ENCODE results near the gene SLC13A4.
"Not testable (repeated sequence)": the region's sequence is repeated elsewhere in the genome, so short reads cannot be mapped to it uniquely, and the experiment has no call there.

Gene SLC13A4

DNA sequence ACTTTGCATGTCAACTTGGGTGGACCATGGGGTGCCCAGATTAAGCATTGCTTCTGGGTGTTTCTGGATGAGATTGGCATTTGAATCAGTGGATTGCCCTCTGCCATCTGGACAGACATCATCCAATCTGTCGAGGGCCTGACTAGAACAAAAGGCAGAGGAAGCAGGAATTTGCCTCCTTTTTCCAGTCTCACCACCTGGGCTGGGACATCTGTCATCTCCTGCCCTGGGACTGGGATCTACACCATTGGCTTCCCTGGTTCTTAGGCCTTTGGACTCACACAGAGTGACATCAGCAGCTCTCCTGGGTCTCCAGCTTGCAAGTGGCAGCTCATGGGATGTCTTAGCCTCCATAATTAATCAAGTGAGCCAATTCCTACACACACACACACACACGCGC, 10.3 kb downstream of the SLC13A4 start:
- no peak for DNase-seq

DNA sequence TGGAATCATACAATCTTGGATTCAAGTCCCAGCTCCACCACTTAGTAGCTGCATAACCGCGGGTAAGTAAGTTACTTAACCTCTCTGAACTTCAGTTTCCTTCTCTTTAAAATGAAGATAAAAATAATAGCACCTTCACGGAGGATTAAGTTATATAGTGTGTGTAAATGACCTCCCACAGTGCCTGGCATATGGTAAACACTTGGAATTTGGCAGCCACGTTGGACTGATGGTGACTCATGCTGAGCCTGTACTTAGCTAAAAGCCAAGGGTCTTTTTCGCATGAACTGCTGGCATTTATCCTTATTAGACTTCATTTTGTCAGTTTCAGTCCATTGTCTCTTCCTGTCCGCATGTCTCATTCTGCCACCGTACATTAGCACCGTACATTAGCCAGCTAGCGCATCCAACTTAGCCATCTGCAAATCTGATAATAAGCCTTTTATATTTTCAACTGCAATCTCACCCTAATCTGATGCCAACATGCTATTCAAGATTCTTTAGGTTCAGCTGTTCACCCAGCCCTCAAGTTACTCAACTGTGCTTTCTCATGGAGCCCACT, 11.2 kb downstream of the SLC13A4 start:
- no peak for DNase-seq

DNA sequence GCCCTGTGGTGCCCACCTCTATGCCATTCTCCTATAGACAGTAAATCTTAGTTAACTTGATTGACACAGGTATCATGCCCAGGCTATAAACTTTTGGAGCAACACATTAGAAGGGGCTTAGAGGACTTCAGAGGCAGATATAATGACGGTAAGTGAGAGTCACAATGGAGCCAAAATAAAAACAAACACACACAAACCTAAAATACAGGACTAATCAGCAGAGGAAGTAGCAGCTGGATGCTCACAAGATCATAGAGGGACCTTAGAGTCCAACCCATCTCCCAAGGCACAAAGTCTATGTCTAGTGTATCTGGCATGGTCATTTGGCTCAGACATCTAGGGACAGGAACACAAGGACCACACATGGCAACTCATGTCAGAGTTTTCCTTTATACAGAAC, 12.3 kb downstream of the SLC13A4 start:
- DNase-seq: no peak

DNA sequence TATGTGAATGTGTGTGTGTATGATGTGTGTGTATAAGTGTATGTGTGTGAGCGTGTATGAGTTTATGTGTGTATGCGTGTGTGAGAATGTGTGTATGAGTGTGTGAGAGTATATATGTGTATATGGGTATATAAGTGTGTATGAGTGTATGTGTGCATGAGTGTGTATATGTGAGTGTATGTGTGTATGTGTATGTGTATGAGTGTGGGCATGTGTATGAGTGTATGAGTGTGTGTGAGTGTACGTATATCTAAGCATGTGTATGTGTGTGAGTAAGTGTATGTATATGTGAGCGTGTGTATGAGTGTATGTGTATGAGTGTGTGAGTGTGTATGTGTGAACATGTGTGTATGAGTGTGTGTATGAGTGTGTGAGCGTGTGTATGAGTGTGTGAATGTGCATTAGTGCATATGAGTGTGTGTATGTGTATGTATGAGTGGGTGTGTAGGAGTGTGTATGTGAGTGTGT, 12.9 kb downstream of the SLC13A4 start:
- no peak for DNase-seq

DNA sequence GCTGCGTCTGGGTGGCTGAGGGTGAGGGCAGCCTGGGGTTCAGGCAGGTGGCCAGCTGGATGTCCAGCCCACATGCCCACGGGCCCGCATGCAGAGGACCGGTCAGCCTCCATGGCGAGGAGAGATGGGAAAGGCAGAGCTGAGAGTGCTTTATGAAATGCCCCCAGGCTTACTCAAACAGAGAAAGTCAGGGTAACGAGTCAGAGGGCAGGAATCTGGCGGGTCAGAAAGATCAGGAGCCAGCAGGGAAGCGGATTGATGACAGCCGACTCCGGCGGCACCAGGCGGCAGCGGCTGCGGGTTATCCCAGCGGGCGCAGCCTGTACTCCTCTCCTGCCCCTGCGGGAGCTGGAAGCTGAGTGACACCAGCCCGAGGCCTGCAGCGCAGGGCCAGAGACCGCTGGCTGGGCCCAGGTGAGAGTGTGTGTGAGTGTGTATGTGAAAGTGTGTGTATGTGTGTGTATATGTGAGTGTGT, 13.4 kb downstream of the SLC13A4 start:
- DNase-seq: no peak

DNA sequence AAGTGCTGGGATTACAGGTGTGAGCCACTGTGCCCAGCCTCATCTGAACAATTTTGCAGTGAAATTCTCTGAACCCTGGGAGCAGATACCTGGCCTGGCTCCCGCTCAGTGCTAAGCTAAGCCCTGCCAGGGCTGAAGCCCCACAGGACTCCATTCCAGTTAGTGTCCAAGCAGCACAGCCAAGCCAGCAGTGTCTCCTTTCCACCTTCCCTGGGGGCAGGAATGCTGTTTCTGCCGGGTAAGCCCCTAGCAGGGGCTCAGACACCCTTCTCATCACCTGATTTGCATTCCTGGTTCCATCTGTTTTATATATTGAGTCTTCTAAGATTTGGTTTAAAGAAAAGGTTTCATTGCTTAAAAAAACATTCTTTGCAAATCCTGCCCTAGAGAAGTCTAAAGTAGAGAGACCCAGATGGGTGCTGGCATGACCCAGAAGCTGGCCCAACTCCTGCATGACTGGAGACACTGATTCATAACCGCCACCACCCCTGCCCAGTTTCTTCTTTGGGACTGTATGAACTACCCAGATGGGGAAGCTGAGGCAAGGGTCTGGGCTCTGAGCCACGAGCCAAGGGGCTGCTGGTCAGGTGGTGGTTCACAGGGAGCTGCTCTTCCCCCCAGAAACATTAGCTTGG, 14.0 kb downstream of the SLC13A4 start:
- no peak for DNase-seq

DNA sequence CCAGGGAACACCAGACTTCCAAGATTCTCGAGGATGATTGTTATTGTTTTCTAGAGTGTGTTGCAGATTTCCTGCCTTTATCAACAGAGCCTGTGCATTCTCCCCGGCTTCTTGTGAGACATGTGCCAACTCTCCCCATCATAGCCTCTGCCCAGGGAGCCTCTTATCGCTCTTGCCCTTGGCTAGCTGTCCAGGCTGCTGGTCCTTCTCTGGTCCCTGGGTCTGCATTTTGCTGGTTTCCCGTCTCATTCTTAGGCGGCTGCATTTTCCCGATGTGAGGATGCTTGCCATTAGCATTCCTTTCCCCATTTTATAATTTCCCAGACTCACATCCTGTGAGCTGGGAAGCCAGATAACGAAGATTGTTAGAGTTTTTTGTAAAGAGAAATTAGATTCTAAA, 15.2 kb downstream of the SLC13A4 start:
- no peak for DNase-seq

DNA sequence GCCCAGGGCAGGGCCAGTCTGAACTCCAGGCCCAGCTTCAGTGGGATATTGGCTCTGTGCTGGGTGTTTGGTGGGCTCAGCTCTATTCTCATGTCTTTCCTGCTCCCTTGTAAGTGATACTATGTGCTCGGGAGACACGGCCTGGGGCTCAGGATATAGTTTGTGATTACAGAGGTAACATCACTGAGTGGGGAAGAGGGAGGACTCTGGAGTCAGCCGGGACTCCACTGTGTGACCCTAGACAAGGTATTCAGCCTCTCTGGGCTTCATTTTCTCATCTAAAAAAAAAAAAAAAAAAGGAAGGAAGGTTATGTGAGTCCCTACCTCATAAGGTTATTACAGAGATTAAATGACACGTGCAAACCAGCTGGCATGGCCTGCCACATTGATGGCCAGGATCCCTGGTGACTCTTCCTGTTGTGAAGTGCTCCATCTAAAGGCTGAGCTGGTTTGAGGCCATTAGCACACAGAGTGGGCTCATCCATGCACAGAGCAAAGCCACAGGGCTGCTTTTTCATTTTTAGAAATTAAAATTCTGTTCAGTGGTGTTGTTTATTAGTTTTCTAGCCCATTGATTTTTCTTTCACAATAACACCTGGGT, 15.7 kb downstream of the SLC13A4 start:
- DNase-seq: no peak

DNA sequence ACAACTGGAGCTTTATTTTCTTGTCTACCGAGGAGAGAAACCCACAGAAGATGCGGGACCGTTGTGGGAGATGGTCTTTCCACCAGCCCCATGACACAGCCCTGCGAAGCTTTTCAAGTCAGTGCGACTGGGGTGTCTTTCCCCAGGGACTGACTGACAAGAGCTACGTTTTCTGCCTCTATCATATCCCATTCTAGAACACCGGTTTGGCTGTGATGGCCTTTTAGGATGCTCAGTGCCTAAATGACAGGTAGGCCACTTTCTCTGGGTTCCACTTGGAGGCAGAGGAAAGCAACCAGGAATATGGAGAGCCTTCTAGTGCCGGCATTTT, 16.9 kb downstream of the SLC13A4 start:
- no peak for DNase-seq

DNA sequence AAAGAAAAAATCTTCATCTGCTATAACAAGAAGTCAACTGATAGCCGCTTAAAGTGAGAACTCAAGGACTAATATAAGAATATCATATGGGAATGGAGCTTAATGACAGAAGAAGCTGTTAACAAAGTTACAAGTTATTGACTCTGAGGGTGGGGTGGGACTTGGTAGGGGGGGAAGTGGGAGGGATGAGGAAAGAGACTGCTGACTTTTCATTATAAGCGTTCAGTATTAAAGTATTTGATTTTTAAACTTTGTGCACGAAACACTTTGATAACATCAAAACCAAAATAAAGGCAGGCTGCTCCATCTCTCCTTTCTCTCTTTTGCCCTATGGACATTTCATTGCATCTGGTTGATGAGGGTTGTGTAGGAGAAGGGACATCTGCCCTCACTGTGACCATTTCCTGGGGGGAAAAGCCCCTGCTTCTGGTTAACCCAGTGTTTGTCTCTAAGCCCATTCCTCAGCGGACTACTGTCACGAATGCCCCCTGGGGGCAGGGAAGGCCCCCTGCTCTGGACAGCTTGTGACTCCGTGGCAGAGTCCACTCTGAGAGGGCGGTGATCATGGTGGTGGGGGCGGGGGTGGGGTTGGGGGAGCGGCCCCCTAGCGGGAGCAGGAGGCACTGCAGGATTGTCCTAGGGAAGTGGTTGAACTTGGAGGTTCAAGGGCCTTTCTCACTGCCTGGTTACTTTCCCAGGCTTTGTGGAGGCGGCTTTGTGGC, 17.4 kb downstream of the SLC13A4 start:
- DNase-seq: peak; percentile 20 to 27

DNA sequence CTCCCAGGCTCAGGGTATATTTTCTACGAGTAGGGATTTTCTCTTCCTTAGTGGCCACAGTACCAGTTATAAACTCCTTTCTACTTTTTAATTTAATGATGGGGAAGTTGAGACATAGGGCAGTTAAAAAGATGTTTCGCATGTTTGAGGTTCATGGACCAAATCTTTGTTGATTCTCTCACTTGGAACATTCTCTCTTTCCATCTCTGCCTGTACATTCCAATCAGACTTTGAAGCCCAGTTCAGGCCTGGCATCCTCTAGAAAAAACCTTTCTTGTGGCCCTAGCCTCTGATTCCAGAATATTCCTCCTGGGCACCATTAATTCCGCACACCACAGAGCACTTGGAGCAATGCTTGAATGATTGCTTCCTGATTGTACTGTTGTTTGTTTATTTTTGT, 18.5 kb downstream of the SLC13A4 start:
- no peak for DNase-seq

DNA sequence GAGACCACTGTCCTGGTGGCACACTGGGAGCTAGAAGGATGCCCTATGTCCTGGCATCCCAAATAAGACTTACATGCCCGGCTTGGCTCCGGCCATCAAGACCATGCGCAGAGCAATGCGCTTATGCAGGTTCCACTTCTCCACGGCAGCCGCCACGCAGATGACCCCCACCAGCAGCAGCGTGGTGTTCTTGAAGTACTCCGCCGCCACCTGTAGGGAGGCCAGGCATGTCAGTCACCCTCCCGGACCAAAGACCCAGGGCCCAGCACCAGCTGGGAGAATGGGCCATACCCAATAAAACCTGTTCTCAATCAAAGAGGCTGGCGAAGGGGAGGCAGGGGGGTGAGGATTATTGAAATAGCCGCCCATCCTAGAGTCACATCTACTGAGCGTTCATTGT, 19.9 kb downstream of the SLC13A4 start:
- no peak for DNase-seq

DNA sequence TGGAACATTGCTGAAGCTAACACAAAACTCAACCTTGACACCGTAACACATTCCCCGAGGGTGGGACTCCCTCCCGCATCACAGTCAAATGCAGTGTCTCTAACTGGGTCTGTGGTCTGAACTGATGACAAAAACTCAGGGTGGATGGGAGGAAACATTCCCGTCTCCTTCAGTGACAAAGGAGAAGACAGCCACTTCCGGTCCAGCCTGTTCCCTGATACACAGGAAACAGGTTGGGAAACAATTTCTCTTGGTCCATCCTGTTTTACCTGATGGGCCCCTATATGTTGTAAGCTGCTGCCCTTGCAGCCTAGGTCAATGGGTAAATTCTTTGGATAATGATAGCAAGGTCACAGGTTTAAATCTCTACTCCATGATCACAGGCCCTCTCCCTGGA, 20.4 kb downstream of the SLC13A4 start:
- no peak for DNase-seq

DNA sequence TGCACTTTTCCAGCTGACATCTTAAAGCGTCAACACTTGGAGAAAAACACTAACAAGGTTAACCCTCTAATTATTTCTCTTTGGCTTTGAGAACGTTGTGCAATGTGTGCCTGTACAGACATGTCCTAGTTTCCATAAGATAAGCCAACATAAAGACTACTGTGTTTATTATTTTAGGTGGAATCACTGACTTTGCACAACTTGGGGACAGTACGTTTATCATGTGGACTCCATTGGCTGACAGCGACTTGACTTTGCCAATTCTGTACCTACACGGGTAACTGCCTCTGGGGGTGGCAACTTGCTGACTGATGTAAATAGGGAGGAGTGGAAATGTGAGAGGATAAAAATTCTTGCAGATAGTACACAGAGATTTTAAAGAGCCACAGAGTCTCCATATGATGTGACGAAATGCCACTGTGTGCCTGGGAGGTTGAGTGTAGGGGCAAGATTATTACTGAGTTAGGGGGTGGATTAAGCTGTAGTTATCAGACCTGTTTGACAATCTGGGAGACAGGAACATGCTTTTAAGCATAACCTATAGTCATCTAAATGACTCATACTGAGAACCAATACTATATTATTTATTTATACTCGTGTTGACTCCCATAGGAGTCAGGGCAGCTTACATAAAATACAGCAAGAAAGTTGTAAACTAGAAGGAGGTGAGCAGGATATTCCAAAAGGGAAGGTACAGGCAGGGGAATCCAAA, 21.0 kb downstream of the SLC13A4 start:
- DNase-seq: no peak

DNA sequence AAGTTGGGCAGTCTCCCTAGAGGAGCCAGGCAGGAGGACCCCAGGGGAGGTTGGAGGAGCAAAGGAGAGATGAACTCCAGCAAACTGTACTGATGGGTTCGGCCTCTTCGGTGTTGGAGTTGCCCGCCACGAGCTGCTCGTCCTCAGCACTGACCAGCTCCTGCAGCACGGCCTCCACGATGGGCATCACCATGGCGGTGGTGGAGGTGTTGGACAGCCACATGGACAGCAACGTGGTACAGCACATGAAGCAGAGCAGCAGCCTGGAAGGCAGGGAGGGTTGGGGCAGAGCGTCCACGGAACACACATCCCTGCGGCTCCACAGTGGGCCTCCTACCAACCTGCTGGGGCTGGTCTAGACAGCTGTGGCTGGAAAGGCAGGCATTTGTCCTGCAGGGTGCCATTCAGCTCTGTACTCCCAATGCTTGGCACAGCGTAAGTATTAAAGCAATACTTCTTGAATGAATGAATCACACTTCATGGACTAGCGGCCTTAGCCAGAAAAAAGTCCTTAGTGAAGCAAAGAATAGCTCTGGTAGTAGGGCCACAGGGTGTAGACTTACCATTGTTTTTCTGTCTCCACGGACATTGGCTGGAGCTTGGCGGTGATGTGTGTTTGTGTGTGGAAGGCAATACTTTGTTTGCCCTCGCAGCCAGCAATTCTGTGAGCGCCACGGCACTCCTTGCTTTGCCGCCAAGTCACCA, 21.8 kb downstream of the SLC13A4 start:
- no peak for DNase-seq

DNA sequence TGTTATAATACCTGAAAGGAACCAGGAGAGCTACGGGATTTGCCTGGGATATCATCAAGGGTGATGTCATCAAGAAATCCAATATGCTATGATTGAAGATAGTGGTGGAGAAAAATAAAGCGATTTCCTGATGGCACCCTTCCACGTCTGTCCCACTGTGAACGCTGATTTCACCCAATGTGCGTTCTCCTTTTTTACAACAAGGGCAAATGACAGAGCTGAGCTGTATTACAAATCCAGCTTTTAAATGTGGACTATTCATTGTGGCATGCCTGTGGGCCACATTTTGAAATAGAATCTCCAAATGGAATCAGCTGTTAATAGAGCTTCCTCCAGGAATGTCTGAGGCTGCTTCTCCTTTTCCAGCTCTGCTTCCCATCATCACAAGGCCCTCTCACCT, 23.3 kb downstream of the SLC13A4 start:
- no peak for DNase-seq

DNA sequence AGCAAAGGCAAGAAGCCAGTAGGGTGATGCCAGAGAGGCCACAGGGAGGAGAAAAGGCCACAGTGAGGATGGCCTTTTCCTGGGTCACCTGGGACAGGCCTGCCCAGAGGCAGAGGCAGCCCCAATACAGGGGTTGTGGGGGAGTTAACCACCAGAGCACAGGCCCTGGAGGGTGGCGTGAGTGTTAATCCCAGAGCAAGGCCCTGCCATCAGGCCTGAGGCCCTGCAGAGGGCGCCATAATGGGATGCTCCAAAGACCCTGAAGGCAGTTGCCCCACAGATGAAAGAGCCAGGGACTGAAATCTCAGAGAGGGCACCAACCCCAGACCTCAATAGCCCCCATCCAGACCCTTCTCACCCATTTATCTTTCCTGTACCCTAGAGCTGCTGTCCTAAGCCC, 23.9 kb downstream of the SLC13A4 start:
- DNase-seq: no peak

DNA sequence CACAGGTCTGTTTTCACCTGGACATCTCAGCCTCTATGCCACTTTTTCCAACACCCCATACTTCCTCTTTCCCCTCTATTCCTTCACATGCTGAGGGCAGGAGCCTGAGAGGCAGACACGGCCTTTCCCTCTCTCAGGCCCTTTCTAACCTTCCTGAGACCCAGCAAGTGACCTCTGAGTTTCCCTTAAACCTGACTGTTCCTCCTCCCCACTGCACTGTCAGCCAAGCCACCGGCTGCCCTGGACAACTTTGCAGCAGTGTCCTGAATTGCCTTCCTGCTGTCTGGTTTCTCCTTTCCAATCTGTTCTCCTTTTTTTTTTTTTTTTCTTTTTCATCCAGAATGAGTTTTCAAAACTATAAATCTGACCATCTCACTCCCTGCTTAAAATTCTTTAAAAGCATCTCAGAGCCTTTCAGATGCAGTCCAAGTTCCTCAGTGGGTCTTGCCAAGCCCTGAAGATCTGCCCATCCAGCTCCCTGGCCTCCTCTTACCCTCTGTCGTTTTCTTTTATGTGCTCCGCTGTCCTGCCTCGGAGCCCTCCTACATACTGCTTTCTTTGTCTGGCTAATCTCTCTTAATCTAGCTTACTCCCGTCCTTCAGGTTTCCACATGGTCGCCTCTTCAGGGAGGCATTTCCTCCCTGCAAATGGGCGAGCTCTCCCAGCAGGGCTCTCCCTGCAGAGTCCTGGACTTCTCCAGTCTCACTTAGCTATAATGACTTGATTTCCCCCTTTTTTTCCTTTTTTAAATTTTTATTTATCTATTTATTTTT, 30.5 kb downstream of the SLC13A4 start:
- DNase-seq: no peak

DNA sequence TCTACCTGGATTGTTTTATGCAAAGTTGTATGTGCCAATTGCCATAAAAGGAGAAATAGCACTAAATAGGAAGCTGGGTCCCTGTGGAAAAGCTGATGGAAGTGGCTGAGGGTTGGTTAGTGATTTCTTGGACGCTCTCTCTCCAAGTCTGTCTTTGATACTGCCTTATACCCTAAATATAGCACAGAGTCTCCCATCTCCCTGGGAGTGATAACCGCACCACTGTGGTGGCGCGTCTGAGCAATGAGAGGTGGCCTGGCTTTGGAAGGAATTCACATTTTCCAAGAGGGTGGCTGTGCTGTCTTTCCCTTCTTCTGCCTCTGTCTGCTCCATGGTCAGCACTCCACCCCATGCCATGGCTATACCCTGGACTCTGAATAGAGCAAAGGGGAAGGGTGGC, 34.4 kb downstream of the SLC13A4 start:
- no peak for DNase-seq

DNA sequence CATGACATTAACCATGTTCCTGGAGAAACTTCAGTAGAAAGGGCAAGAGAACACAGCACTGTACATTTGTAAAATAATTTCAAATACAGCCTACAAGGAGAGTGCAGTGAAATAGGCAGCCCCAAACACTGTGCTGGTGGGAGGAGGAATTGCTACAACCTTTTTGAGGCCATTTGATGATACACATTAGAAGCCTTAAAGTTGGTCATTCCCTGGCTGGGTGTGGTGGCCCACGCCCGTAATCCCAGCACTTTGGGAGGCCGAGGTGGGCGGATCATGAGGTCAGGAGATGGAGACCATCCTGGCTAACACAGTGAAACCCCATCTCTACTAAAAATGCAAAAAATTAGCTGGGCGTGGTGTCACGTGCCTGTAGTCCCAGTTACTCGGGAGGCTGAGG, 35.4 kb downstream of the SLC13A4 start:
- not testable (repeated sequence) for DNase-seq

DNA sequence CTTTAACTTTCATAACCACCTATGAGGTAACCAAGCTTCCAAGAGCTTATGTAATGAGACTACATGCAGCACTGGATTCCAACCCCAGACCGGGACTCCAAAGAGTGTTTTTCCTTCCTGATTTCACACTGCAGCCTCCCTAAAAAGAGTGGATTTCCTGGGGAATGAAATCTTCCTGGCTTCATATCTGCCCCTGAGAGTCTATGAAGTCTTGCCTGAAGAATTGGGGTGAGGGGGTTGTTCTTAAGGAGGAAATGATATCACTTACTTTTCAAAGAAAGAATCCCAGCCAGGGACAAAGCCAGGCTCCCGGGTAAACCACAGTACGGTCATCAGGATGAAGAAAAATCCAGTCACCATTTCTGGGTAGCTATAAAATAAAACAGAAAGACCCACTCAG, 35.9 kb downstream of the SLC13A4 start:
- DNase-seq: no peak

DNA sequence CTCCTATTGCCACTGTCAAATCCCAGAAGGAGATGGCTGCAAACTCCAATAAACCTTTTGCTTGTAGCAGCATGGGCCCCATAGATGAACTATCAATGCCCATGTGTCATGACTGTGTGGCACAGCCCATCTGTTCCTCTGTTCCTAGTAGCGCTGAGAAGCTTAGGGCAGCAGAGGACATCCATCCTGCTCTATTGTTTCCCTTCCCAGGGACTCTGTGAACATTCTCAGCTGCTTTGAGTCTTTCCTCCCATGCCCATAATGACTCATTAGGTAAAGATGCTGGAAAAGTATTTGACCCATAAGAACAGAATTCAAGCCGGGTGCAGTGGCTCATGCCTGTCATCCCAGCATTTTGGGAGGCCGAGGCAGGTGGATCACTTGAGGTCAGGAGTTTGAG, 37.4 kb downstream of the SLC13A4 start:
- DNase-seq: no peak
